ENCODE measurements around the gene AP1B1.

The AP1B1 gene

DNA sequence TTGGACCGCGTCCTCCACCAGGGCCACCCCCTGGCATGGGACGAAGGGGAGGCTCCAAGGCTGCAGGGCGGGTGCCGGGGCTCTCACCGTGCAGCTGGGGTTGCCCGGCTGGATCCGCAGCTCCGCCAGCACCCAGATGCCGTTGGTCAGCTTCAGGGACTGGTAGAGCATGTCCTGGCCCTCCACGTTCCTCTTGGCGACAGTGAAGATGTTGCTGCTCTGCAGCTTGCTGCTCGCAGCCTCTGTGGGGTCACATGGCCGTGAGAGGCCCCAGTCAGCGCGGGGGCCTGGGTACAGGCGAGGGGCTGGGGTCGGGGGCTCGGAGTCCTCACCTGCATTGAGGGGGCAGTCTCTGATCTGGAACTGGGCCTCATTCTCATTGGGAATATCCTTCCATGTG lies 58.1 kb downstream of the AP1B1 start:
- no peak for DNase-seq

DNA sequence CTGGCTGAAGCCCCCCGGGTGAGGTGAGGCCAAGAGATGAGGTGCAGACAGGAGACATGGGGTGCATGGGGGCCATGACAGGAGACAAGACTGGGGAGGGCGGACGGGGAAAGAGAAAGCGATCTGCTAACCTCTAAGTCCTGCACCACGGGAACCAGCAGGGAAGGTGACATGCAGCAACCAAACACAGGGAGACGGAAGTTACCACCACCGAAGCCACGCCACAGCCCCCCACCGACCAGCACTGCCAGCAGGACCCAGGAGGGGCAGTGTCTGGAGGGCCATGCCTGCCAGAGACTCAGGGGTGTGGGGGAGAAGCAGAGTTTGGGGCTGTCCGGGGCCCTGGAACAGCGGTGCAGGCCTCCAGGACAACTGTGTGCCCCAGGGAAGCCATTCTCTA lies 58.8 kb downstream of the AP1B1 start:
- no peak for DNase-seq

DNA sequence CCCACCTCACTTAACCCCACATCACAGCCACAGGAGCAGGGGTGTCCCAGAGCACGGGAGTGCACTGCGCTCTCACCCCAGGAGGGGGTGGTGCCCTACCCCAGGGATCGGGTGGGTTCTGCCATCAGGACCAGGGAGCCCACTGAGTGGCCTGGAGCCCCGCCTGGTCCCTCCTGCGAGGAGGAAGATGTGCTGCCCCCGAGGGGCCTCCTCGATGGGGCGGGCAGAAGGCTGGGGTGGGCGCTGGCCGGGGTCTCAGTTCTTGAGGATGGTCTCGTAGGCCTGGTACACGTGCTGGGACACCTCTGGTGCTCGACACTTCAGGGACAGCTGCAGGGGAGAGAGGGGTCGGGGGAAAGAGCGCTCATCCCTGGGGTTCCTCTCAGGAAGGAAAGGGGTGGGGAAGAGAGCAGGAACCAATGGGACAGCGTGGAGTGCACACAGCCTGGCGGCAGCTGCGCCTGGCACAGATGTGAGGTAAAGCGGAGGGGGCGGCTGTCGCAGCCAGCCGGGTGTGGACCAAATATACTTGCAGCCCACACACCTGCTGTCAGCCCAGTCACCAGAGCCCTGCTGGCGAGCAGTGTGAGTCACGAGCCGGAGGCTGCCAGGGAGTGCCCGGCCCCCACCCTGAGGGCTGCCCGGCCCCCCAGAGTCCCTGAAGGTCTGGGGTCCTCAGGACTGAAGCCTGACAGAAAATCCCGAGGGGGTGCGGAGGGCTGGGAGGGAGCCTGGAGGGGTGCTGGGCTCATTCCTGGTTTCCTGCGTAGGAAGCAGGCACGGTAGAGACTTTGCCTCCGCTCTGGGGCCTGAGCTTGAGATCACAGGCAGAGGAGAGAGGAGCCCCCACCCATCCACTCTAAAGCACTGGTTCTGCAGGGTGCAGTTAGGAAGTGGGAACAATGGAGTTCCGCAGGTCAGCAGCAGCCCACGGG lies 59.5 kb downstream of the AP1B1 start:
- DNase-seq: no peak

DNA sequence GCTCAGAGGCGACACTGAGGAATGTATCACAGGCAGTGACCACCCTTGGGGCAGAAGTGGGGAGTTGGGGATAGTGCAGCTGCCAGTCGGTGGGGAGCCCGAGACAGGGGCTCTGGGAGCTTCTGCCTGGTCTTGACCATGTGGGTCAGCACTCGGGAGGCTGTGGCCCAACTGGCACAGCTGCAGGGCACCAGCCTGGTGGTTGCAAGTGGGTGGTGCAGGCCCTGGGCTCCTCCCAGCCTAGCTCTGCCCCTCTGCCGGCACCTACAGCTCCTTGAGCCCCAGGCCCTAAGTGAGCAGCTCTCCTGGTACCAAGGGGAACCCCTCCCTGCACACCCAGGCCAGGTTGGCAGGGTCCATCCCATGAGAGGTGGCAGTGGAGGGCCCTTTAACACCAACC lies 60.3 kb downstream of the AP1B1 start:
- DNase-seq: no peak

DNA sequence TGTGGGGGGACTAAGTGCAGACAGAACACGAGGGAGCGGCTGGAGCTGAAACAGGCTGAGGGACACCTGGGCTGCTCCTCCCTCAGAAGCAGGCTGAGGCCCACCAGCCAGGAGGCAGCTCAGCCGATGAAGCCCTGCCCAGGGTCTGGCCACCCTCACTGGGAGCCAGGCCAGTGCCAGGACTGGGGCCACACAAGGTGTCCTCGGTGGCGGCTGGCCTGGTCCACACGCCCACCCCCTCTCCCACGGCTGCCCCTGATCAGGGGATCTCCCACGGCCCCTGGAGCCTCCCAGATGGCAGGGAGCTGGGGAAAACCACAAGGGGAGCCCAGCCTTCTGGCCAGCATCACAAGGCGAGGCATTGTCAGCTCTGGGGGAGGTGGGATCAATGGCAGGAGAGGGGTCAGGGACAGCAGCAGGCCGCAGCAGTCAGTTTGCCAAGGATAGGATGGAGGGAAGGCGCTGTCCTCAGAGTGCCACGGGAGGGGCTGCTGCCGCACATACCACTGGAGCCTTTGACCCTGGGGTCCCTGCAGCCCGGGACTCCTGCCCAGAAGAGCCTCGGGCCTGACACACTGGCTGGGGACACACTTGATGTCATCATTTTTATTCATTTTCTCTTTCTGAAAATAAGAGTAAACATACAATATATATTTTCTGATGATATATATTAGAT lies 61.1 kb downstream of the AP1B1 start:
- DNase-seq: no peak

DNA sequence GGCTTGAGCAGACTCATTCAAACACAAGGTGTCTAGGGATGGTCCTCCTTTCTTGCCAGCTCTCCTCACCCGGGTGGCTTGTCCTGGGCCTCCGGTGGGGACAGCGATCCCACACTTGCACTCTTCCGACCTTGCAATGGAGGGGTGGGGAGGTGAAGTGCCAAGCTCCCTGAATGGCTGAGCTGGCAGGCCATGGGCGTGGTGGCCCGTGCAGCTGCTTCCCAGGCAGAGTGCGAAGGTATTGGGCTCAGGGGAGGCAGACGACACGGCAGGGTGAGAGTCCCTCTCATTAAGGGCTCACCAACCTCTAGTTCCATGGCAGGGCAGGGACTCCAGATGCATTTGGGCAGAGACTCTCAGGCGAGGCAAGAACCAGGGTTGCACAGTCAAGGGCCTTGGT lies 61.9 kb downstream of the AP1B1 start:
- DNase-seq: no peak

DNA sequence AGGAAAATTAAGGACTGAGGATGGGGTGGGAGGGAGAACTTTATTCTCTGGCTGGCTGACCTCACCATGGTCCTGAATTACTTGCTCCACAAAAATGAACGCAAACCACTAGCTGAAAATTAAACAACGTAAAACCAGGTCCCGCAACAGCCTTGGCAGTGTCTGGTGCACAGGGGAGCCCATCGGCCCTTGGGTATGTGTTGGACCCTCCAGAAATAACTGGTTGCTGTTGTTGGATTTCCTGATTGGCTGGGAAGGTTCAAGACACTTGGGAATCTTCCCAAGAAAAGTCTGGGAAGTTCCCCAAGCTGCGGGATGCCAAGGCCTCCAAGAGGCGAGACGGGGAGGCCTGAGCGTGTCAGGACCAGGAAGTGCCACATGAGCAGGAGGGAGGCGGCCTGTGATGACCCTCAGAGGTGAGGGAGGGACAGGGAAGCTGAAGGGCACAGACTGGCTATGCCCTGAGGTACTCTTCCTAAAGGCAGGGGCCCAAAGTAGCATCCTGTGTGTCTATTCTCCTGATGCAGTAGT lies 62.5 kb downstream of the AP1B1 start:
- DNase-seq: no peak

DNA sequence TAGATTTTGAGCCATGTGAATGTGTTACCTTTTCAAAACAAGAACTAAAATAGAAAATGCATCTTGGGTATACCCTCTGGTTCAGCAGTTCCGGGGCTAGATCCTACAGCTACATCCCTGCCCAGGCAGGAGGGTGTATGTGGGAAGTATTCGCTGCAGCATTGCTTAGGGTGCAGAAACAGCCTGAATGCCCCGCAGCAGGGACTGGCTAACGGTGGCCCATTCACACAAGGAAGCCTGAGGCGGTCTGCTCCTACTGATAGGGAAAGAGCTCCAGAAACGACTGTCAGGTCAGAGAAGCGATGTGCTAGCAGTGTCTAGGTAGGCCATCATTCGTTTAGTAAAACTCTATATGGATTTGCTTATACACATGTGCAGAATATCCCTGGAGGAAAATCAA lies 63.0 kb downstream of the AP1B1 start:
- no peak for DNase-seq

DNA sequence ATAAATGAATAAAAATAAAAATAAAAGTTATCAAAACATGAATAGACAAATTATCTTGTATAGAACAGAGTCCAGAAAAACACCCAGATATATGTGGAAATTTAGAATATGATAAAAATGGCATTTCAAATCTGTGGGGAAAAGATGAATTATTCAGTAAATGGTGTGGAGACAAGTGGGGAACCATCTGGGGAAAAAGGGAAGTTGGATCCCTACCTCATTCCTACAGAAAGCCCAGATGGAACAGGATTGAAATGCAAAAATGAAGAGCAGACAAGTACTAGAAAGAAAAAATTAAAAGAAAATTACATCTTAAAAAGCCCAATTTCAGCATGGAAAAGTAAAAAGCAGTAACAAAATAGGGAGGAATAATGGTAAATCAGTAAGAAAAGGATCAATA lies 64.7 kb downstream of the AP1B1 start:
- no peak for DNase-seq

DNA sequence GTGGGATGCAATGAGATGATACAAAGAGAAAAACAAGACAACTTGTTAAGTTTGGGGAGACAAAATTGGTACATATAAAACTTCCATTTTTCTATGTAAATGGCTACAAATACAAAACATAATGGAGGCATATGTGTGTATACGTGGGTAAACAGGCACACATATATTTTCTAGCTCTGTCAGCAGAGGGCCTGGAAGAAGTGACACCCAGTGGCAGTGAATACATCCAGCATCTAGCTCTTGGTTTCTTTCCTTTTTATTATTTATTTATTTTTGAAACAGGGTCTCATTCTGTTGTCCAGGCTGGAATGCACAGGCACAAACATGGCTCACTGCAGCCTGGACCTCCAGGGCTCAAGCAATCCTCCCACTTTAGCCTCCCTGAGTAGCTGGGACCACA lies 67.8 kb downstream of the AP1B1 start:
- DNase-seq: no peak

DNA sequence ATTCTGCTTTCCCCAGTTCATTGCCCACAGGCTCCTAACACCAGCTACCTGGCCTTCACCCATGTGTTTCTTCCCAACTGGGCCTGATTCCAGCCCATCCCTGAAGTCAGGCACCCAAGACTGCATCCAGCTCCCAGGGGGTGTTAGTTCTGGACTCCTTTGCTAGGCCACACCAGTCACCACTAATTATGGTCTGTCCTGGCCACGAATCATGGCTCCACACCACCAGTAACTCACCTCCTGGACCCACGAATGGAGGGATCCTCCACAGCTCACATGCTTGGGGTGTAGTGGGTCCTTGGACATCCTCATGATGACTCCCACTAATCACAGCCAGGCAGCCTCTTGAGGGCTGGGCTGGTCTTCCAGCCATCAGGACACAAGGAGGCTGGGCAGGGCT lies 69.3 kb downstream of the AP1B1 start:
- no peak for DNase-seq

DNA sequence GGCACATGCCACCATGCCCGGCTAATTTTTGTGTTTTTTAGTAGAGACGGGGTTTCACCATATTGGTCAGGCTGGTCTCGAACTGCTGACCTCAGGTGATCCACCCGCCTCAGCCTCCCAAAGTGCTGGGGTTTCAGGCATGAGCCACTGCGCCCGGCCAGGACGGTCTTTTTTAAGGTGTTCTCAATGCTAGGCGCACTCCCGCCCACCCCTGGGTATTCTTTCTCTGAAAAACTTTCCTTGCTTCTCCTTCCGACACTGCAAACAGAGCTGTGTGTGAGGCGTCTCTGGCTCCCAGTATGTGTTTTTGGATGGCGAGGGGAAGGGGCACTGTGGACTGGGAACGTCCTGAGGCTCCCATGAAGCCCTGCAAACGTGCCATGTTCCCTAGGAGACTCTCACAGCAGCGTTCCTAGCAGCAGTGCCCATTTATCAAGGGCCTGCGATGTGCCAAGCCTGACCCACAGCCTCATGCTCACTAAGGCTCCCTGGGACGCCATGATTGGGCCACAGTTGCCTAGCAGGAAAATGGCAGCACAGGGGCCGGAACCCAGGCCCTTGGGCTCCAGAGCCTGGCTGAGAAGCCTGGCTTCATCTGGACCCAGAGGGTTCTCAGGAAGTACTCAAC lies 70.4 kb downstream of the AP1B1 start:
- DNase-seq: no peak

DNA sequence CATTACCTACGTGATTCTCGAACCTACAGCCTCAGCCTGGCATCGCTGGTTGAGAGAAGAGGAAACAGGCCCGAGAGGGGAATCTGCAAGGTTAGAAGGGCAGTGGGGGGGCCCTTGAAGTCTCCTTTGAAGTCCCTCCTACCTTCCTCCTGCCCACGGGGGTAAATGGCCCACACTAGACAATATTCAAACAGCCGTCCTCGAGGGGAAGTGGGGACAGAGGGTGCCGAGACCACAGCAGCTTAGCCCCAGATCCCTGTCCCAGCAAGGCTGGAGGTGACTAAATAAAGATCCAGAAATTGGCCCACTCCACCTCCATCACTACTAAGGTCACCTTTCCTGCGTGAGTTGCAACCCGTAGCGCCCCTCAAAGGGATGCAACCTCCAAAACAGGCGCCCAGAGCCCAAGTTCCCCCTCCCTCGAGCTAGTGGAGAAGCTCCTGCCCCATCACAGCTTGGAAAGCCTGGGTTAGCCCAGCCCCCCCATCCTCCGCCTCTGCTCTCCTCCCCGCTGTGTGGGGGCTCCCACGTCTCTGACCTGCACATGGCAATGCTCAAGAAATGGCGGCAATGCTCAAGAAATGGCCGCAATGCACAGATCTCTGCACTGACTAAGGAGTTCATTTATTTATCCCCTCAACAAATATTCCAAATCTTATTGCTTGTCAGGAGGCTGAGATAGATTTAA lies 72.1 kb downstream of the AP1B1 start:
- no peak for DNase-seq

DNA sequence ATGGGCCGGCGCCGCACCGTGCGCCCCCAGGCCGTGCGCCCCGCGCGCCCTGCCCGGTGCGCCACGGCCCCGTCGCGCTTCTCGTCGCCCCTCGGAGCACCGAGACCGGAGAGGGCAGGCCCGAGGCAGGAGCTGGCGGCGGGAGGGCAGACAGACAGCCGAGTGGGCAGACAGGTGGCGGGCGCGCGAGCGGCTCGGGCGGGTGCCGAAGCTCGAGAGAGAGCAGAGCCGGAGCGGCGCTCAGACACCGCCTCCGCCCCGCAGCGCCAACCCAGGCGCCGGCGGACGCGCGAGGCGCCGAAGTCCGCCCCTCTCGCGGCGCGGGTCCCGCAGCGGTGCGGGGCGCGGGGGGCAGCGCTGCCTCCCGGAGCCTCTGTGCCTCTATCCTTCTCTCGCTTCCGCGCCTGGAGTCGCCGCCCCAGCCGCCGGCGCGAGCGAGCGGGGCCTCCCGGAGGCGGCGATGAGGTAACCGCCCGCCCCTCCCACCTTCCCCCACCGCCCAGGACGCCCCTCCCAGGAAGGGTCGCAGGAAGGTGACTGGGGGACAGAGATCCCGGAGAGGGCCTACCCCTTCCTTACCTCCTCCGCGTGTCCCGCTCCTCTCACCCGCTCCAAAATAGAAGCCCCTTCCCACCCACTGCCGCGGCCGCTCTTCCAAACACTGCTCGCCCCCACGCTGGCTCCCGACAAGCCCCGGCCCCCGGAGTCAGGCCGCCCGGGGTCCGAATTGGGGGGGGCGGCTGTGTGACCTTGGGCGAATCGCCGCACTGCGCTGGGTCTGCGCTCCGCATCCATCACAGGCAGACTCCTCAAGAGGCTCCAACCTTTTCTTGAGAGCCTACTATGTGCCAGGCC lies 72.9 kb downstream of the AP1B1 start, which contains the start of gene RASL10A:
Gene RASL10A (minus strand): TSS at position 412 of the 855 bp plus-strand sequence. CDS start 451 bp downstream, outside the sequence.
- DNase-seq: no peak

DNA sequence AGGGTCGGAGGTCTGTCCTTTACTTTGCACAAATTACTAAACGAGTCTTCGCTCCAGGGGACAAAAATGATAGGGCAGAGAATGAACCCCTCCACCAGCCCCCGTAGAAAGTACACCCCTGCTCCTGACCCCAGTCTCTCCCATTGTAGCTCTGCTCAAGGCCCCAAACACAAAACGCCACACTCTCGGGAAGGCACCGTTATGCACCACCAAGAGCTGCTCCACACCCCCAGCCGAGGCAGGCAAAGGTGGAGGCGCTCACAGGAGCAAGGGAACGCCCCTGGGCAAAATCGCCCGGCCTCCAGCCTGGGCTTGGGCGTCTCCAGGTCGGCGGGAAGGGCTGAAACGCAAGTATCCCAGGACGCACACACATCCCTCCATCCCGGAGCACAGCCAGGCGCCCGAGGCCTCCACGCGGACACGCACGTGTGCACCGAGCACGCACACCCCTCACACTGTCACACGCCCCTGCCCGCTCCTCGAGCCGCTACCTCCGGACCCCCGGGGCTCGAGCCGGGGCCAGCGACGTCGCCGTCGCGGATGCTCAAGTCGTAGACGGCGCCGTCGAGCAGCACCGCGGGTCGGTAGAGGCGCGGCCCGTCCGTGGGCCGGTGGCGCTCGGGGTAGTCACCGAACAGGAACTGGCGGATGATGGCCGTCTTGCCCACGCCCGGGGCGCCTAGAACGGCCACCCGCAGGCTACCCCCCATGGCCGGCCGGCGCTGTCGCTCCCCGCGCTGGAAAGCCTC lies 73.7 kb downstream of the AP1B1 start:
- no peak for DNase-seq

DNA sequence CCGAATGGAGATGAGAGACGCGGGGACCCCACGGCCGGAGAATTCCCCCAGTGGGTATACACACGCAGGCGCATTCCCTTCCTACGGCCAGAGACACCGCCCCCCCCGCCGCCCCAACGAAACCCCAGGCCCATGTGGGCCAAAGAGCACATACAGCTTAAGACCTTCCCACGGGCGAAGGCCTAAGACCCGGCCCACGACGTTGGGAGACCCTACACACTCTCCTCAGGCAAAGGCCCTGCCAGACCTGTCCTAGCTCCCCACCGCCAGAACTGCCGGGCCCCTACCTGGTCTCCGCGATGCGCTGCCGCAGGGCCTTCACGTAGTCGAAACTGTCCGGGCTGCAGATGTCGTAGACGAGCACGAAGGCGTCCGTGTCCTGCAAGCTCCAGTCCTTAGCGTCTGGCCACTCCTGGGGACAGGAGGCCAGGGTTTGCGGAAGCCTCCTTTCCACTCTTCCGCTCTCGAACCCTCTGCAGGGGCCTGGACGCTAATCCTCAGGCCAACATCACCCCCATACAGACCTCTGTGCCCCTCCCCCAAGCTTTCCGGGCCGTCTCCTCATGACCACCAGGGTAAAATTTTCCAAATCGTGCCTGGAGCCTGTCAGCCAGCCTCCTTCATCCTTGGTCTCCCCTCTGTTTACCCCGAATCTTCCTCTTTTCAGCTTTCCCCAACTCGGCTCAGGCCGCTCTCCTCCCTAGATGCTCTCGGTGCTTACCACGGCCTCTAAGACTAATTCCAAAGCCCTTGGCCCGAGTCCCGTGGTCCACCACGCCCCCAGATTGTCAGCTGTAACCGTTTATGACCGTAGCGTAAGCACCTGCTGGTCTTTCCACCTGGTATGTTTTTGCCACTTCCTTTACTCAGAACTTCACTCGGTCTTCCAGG lies 74.5 kb downstream of the AP1B1 start:
- no peak for DNase-seq

DNA sequence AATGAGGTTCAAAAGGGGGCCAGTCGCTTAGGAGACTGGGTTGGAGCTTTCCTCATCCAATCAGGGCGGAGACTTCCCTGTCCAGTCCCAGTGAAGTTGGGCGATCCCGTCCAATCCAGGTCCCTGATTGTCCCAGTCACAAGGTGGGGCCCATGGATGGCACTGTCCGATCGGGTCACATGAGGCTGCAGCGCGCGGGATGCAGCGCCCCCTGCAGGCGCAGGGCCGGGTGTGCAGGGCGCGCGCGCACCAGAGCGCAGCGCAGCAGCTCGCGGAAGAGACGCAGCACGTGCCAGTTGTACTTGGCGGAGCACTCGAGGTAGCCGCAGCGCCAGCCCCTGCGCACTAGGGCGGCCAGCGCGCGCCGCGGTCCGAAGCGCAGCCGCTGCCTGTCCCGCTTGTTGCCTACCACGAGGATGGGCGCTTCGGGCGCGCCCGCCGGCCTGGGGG lies 75.2 kb downstream of the AP1B1 start:
- DNase-seq: no peak

DNA sequence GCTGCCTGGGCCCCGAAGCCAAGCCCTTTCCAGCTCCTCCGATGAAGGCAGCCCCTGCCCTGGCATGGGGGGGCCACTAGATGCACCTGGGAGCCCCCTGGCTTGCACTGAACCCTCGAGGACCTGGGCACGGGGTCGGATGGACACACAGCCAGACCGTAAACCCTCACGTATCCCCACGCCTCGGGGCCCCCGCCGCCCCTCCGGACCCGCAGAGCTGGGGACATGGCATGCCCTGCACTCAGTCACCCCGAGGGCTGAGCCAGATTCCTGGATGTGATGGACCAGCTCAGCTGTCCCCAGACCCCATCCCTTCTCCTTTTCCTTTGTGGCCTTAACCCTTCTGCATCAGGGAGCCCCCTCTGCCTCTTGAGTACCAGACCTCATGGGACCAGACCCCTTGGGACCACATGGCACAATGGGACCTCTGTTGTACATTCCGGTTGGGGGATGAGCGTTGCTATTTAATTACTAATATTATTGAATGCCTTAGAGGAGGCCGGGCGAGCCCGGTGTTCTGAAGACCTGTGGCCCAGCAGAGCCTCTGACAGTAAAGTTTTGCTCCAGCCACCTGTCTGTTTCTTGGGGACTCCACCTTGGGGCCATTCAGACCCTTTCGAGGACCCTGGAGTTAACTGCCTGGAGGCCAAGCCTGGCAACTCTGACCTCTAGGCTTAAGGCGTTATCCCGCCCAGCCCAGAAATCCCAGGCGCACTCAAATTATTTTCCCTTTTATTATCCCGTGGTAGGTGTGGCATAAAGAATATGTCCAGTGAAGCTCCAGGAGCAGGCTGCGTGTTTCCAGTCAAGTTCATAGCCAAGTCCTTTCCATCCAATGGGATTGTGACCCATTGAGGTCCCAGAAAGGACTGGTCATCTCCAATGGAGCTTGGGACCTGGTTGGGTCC lies 75.9 kb downstream of the AP1B1 start:
- no peak for DNase-seq
